Hippocampal formation (tissue), 2 donors: ENCODE data around the gene MYL6.
"Not testable (repeated sequence)": the region's sequence is repeated elsewhere in the genome, so short reads cannot be mapped to it uniquely, and the experiment has no call there.

Experiments used
- DNase-seq, 2 donors: peaks; one replicate each; lab custom pipeline; 2025; lab: John Stamatoyannopoulos, UW

The MYL6 gene

DNA sequence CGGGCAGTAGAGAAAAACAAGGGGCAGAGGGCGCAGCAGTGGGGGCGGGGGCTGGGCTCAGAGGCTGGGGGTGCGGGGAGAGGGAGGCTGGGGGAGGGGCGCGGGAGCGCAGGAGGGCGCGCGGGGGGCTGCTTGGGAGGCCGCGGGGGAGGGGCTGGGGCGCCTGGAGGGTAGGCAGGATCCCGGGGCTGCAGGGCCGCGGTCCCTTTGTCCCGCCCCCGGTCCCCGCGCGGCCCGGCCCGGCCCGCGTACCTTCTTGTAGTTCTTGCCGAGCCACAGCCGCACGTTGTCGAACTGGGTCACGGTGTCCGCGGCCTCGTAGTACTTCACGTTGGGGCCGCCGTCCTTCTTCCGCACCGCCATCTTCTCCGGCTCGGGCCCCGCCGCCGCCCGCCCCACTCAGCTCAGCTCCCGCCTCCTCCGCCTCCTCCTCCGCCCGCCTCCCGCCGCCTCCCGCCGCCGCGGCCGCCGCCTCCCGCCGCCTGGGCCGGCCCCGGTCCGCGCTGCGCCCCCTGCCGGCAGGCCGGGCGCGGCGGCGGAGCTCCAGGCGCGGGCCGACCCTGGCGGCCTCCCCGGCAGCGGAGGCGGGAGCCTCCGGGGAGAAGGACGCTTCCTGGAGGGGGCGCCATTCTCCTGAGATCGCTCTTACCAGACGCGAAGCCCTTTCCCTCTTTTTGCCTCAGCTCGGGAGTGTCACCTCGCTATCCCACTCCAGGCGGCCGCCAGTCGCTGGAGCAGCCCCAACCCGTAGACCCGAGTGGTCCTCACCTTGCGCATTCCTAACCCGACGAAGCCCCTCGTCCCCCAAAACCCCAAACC is 31.1 kb downstream of the MYL6 start, which contains the start of gene SMARCC2:
Gene SMARCC2 (minus strand): TSS at position 385 of the 819 bp plus-strand sequence. CDS start 22 bp downstream, at position 363.
- DNase-seq = peak; percentile 63 to 69

DNA sequence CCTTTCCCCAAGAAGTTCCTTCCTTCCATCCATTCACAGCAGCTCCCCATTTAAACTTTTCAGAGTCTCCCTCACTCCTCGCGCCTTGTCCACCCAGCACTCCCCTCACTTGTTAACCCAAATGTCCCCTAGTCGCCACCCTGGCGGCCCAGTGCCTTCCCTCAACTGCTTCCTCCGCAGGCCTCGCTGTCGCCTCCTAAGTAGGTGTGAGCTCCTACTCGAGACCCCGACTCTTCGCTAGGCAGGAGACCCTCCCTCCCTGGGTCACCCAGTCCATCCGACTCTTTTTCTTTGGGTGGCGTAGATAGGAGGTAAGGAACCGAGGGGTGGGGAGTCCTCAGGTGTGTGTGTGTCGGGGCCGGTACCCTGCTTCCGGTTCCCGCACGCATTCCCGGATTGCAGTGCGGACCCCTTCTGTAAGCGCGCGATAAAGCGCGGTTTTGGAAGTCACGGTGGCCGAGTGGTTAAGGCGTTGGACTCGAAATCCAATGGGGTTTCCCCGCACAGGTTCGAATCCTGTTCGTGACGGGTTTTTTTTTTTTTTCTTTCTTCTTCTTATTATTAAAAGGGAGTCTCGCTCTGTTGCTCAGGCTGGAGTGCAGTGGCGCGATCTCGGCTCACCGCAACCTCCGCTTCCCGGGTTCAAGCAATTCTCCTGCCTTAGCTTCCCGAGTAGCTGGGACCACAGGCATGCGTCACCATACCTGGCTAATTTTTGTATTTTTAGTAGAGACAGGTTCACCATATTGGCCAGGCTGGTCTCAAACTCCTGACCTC is 31.9 kb downstream of the MYL6 start:
- peak; percentile 40 to 56 for DNase-seq

DNA sequence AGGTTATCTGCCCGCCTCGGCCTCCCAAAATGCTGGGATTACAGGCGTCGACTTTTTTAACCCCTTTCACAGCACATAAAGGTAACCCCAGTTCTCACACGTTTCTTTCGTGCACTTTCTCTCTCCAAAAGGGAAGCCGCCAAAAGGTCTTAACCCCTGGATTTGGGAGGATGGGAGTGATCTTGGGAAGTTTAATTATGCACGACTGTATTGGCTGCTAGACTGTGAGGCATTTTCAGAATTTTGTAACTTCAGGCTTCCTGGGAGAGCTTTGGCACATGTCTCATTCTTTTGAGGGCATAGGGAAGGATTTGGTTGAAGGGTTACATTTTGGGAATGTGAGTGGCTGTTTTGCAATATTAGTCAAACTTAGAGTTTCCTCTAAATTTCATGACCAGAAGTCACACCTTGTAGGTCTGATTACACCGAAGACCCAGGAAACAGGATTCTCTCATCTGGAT is 32.6 kb downstream of the MYL6 start:
- DNase-seq = no peak

DNA sequence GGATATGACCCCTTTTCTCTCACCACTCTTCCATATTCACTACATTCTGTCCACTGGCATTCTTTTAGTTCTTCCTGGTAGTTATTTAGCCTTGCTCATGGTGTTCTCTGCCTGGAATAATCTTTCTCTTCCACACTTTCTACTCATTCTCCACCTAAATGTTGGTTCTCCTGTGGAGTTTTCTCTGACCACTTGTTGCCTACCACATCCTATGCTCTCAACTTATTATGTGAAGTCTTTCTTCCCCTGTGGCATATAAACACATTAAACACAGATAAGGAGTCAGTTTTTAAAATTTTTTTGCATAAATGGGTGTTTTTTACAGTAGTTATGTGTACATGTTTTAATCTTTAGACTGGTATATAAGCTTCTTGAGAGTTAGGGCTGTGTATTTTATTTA is 34.4 kb downstream of the MYL6 start:
- DNase-seq = no peak

DNA sequence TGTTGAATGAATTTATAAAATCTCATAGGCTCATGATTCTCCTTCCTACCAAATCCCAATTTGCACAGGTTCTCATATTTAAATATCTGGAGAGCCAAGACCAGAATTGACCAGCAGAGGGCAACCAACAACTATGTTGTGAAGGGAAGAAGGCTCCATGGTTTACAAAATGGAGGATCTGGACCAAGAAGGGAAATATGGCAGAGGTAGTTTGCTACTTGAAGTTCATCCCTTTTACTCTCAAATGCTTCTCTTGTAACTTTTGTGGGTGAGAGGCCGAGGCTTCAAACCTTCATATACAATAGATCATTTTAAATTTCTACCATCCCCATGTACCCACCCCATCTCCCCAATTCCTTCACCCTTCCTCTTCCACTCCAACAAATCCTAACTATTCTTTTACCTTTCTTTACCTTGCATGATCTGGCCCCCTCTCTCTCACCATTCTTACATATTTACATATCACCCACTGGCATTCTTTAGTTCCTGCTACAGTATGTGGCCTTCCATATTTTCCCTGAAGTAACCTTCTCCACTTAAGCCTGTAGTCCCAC is 34.9 kb downstream of the MYL6 start:
- DNase-seq = peak; percentile 32 to 74

DNA sequence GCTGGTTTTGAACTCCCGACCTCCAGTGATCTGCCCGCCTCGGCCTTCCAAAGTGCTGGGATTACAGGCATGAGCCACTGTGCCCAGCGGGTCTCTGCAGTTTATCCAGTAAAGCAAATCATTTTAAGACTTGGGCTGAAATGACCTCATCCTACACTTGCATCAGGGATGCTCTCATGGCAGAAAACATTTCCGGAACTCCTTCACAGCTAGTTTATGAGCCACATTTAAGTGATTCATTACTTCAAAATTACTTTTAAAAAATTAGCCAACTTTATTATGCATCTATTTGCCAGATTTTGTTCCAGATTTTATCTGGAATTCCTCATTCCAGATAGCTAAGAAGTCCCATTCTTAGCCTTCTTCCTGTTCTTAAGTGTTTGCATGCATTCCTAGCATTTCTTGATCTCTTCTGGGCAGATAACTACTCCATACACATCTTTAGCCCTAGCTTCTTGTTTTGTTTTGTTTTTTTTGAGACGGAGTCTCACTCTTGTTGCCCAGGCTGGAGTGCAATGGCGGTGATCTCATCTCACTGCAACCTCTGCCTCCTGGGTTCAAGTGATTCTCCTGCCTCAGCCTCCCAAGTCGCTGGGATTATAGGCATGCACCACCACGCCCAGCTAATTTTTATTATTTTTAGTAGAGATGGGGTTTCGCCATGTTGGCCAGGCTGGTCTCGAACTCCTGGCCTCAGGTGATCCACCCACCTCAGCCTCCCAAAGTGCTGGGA is 38.8 kb downstream of the MYL6 start:
- not testable (repeated sequence) for DNase-seq

DNA sequence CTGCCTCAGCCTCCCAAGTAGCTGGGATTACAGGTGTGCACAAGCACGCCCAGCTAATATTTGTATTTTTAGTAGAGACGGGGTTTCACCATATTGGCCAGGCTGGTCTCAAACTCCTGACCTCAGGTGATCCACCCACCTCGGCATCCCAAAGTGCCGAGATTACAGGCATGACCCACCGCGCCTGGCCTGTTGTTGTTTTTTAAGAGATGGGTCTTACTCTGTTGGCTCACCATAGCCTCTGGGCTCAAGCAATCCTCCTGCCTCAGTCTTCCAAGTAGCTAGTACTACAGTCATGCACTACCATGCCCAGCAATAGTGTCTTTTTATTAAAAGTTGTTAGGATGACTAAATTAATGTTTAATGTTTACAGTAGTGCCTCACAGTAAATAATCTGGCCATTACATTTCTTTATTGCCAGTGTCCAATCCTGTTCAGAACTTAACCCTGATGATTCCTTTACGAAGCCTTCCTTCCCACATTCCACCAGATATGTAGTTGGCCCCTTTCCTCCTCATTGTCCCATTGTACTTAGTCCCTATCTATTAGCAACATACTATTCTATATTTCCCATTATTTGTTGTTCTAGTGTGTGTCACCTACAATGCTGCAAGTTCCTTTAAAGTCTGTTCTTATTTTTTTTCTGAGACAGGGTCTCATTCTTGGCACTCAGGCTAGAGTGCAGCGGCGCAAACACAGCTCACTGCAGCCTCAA is 39.9 kb downstream of the MYL6 start:
- DNase-seq = no peak

DNA sequence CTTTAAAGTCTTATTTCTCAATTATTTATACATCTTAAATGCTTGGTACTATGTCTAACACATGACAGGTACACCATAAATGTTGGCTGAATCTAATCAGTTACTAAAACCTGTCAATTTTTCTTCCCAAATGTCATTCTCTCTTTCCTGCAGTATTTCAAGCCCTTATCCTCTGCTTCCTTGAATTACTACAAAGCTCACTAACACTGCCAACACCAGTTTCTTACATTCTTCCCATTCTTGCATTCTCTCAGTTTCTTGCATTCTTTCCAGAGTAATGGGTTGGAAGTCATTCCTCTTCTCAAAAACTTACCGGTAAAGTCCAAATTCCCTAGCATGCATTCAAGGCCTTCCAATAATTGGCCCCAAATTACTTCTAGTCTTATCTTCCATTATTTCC is 40.7 kb downstream of the MYL6 start:
- no peak for DNase-seq

DNA sequence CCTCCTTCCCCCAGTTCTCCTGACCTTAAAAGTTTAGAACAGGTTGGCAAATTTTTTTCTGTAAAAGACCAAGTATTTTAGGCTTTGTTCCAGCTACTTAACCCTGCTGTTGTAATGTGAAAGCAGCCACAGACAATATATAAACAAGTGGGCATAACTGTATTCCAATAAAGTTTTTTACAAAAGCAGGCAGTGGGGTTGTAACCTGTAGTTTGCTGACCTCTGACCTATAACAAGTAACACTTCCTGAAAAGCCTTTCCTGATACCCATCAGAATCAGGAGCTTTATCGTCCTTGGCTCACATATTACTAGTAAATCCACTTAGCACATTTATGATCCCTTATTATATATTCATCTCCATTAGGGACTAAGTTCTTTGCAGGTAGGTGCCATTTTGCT is 44.2 kb downstream of the MYL6 start:
- DNase-seq = no peak

DNA sequence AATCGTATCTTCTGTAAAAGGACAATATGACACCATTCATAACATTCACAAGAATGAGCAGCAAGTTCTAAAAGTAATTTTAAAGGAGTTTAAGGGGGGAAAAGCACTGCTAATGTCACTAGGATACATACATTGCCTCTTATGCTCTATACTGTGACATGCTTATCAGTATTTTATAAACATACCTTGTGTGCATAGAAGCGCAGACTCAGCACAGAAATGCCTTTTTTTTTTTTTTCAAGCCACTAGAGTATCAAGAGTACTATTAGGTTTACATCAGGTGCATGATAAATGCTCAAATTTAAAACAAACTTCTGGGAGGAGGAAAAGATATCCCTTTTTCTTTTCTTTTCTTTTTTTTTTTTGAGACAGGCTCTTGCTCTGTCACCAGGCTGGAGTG is 44.7 kb downstream of the MYL6 start:
- DNase-seq = no peak

DNA sequence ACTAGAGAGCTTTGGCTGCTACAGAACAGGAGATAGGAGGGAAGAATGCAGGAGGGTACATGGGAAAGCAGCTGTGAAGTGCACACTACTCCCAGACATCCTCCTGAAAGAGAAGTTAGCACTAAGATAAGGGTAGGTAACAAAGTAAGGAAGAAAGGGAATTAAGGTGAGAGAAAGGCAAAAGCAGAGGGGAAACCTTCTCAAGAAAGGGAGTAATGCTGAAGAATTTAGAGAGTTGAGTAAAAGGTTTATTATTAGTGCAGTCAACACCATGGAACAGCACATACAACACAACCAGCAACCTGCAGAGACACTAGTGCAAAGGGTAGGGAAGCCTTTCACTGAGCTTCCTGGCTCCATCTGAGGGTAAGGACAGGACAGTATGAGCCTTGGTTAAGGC is 46.1 kb downstream of the MYL6 start:
- no peak for DNase-seq

DNA sequence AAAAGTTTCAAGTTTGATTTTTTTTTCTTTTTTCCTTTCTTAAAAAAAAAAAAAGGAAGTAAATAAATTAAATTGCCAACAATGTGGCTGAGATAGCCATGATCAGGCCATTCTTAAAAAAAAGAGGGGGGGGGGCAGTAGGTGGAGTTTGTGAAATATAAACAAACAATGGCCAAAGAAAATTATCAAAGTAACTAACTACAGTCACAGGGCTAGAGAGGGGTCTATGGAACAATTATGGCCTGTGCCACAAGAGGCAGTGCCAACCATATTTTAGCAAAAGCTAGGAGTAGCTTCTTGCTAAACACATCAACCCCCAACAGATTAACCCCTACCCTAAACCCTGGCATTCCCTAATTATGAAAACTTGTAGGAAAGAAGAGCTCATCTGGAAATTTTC is 47.3 kb downstream of the MYL6 start:
- no peak for DNase-seq

DNA sequence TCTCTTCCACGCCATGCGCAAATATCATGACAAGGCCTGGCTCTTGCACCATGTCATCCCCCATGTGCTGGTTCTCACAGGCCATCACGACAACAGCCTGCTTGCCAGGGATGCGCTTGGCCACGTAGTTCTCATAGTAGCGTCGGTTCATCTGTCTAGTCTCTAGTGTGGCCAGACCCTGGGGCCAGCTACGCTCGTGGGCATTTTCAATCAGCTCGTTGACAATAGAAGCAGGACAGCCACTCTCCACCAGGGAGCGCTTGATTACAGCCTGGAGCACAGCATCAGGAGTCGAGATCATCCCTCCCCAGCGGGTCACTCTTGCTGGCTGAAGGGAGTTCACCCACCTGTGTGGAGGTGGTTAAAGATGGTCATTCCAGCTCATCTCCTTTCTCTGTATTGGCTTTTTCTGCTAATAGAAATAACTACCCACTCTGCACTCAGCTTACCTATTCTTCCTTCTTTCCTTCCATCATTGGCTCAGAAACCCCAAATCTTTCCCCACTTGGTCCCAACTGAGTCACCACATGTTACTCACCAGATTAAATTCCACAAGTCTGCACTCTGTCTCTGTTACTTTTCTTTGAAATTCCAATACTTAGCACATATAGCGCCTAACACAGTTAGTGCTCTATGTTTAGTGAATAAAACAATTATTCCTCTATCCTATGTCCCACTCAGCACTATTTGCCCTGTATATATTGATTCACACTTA is 48.5 kb downstream of the MYL6 start:
- DNase-seq = peak in 1 of 2 donors; percentile 10

DNA sequence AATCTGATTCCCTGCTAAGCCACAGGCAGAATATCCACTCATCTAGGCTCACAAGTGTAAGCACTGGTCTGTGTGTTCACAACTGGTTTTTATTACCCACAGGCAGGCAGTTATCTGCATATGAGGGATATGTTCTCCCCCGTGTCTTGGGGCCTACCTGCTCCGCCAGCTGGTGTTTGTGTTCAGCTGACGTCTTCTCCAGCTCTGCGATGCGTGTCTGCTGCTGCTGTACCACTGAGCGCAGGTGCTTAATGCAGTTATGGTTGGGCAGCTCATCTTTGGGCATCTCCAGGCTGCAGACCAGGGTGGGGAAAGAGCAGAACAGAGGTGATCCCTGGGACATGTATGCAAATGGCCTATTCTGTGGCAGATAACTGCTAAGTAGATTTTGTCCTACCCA is 49.8 kb downstream of the MYL6 start:
- no peak for DNase-seq
